ENCODE results near the gene MLXIP. TPM values are rescaled to one million over a fixed set of nuclear protein-coding genes. Genes with fewer than 3 reads are reported as not detected.
A peak's percentile ranks its signal among the peaks of the same experiment; 100 is the strongest.

The MLXIP gene
- total and polyA plus RNA-seq, 2 of the 4 experiments (the other 2 are of a cell fraction) = 2.7 to 10.8 TPM

- Histone ChIP-seq H3K9ac (ENCODE audit: low read depth, low read length) (no peak within 1 kb of the TSS), H3K4ac (ENCODE audit: low read depth, low read length) (no peak within 1 kb of the TSS), H2AK5ac (ENCODE audit: low read depth, low read length) (peak within 1 kb of the TSS; percentile 59; the same call in 1 of the 2 replicates), H3K4me3 (ENCODE audit: insufficient read depth, low read depth, low read length) (peak within 1 kb of the TSS; percentile 31), H4K91ac (ENCODE audit: insufficient read depth, low read depth, low read length) (no peak within 1 kb of the TSS; the same call in 1 of the 2 replicates), H3K27ac (ENCODE audit: insufficient read depth, low read length) (no peak within 1 kb of the TSS), H3K56ac (ENCODE audit: extremely low read depth, insufficient read depth, low read length) (no peak within 1 kb of the TSS), H2BK5ac (ENCODE audit: low read depth, low read length, poor library complexity, severe bottlenecking) (no peak within 1 kb of the TSS), H2AFZ (replicated peaks; ENCODE audit: low read length, poor library complexity) (peak within 1 kb of the TSS; percentile 89), H3K4me2 (ENCODE audit: low read depth, low read length) (peak within 1 kb of the TSS; percentile 46; the same call in 1 of the 2 replicates), H3K23ac (ENCODE audit: low read depth, low read length) (no peak within 1 kb of the TSS), H3K79me1 (ENCODE audit: low read depth in 1 of 2, low read length in 2 of 2) (no peaks in the 10 kb centered on the region), H3K9me1 (ENCODE audit: insufficient read depth, low read length) (peaks cover 3% of the 10 kb centered on the region; the same call in 1 of the 2 replicates), H3K36me3 (ENCODE audit: control insufficient read depth, insufficient read depth, low read length) (no peaks in the 10 kb centered on the region), H3K4me1 (ENCODE audit: control insufficient read depth, insufficient read depth, low read length) (peaks cover 5% of the 10 kb centered on the region; the same call in 1 of the 2 replicates), H2BK20ac (ENCODE audit: low read depth, low read length) (no peak within 1 kb of the TSS), H3K18ac (ENCODE audit: low read depth, low read length) (no peak within 1 kb of the TSS), H4K8ac (ENCODE audit: low read depth in 2 of 2, low read length in 2 of 2) (peak within 1 kb of the TSS in 1 of 2 experiments; percentile 52; a peak in 1 of 4 replicates), H4K5ac (ENCODE audit: low read depth, low read length) (no peak within 1 kb of the TSS; the same call in 1 of the 2 replicates), H3K9me3 (ENCODE audit: control insufficient read depth, insufficient read depth, low read length) (0 out of 2 replicates have a peak, but pooled peaks cover 2% of the 10 kb centered on the region), H4K20me1 (ENCODE audit: insufficient read depth, low read length) (peaks cover 4% of the 10 kb centered on the region; the same call in 1 of the 2 replicates), H3K27me3 (ENCODE audit: control insufficient read depth, insufficient read depth, low read length) (no peaks in the 10 kb centered on the region), H2AK9ac (replicated peaks; ENCODE audit: low read depth, low read length, poor library complexity) (peak within 1 kb of the TSS; percentile 26), H2BK15ac (ENCODE audit: low read depth, low read length) (no peak within 1 kb of the TSS), H2BK120ac (ENCODE audit: low read depth, low read length) (peak within 1 kb of the TSS; percentile 60; the same call in 1 of the 2 replicates), H3K14ac (replicated peaks; ENCODE audit: low read depth, low read length) (no peak within 1 kb of the TSS)
- dilution Hi-C loops (cut with HindIII; ENCODE audit: low sequenced_read_pairs, unreplicated experiment) (no loop called here), intact Hi-C loops (cut with micrococcal nuclease) (no loop called here), in situ Hi-C loops (cut with MboI; ENCODE audit: low sequenced_read_pairs) (no loop called here)
- BruUV-seq (replicated peaks) = no TSS peak
- CTCF ChIA-PET = interaction anchor here (0.9 kb wide), 1 partner anchor 129 kb away, joined by 3 read pairs; no protein-coding TSS in a partner anchor
- no peak for DNase-seq
- ATAC-seq (ENCODE audit: low read depth) = no peak
- POLR2A ChIA-PET (ENCODE audit: unreplicated experiment) = no interaction called here
- WGBS, 2 experiments (ENCODE audit: extremely low coverage in 2 of 2, insufficient read length in 1 of 2) = 11% methylated on average over 35 of the region's 63 CpGs; no CpG with 5 or more reads in 1 of the 2 experiments
- TF ChIP-seq CTCF (conservative IDR thresholded peaks at IDR 0.05; ENCODE audit: low read depth, low read length) = no peak
- no peak for TF ChIP-seq RFX5 (IDR thresholded peaks at IDR 0.05; ENCODE audit: low read depth, low read length)
- no peak for TF ChIP-seq BHLHE40 (IDR thresholded peaks at IDR 0.05; ENCODE audit: low read depth, low read length)
- no peak for TF ChIP-seq RAD21 (IDR thresholded peaks at IDR 0.05; ENCODE audit: low read length)
- TF ChIP-seq FOS (IDR thresholded peaks at IDR 0.05; ENCODE audit: low read depth, low read length) = no peak
- TF ChIP-seq CHD1 (IDR thresholded peaks at IDR 0.05; ENCODE audit: low read depth, low read length) = no peak
- TF ChIP-seq MAFK (IDR thresholded peaks at IDR 0.05; ENCODE audit: low read depth, low read length) = no peak
- TF ChIP-seq CEBPB (IDR thresholded peaks at IDR 0.05; ENCODE audit: low read depth, low read length) = no peak
- no peak for TF ChIP-seq MXI1 (IDR thresholded peaks at IDR 0.05; ENCODE audit: borderline replicate concordance, low read depth, low read length)
- no peak for TF ChIP-seq USF2 (IDR thresholded peaks at IDR 0.05; ENCODE audit: low read depth, low read length)
- TF ChIP-seq ELK1 (IDR thresholded peaks at IDR 0.05; ENCODE audit: borderline replicate concordance, low read depth, low read length) = no peak
- no peak for TF ChIP-seq RCOR1 (IDR thresholded peaks at IDR 0.05; ENCODE audit: insufficient replicate concordance, low read length)
- TF ChIP-seq SMC3 (IDR thresholded peaks at IDR 0.05; ENCODE audit: low read depth, low read length) = no peak
- TF ChIP-seq POLR2A (IDR thresholded peaks at IDR 0.05; ENCODE audit: low read depth, low read length) = no peak
- TF ChIP-seq NFE2L2 (IDR thresholded peaks at IDR 0.05; ENCODE audit: low read depth, low read length) = no peak
These were observed 104.5 kb downstream of the MLXIP start, which contains the start of gene LRRC43 for GRCh38 chr12:122182887-122183587. LRRC43 (plus strand) TSS chr12:122183123; CDS start chr12:122183145, 22 bp downstream.

Measured in IMR-90 (cell line).